K562 (cell line): Measurements from ENCODE around the gene CUX1. TPM values are rescaled to one million over a fixed set of nuclear protein-coding genes. Genes with fewer than 3 reads are reported as not detected.

Source experiments
- ATAC-seq: fragments of 200-7000 bp; cut with Tn5 transposase; 3 replicates; pipeline ENCODE4 v1.9.1; 2020; ENCODE audit warnings: moderate library complexity
- BruUV-seq: library from RNA; stranded (reverse); fragments of 400-500 nt; replicated peaks from 2 replicates; lab custom pipeline; 2021; lab: Mats Ljungman, UMichigan
- CTCF ChIA-PET: fragments of 300-600 bp; formaldehyde crosslinking; extraction: SDS; loops from one replicate; lab custom pipeline; 2021; ENCODE audit warnings: low intra/inter-chr PET ratio; lab: Yijun Ruan, JAX
- POLR2A ChIA-PET: fragments of 300-600, 350-650 bp; sonication (Branson Sonifier 250); formaldehyde crosslinking; extraction: SDS; loops from one replicate; lab custom pipeline; 2021; ENCODE audit warnings: antibody characterized with exemption, inconsistent platforms; lab: Yijun Ruan, JAX
- DNase-seq, 4 experiments: peaks; one replicate each; pipeline versions ENCODE4 v3.0.0 to v3.0.0-alpha.2; 2011 to 2018; ENCODE audit warnings: low spot score in 3 of 4, mixed read lengths in 3 of 4; ENCODE audit errors: extremely low read depth in 1 of 4
- FAIRE-seq: peaks from 2 replicates; lab custom pipeline; 2011; peaks lifted over from hg19 to GRCh38; lab: Jason Lieb, UNC
- H2AFZ ChIP-seq: 2 replicates; pipeline ENCODE4 v1.6.0; 2011; ENCODE audit warnings: low read depth, low read length, control low read depth, inconsistent platforms
- H3K27ac ChIP-seq: fragments of 200-600 bp; 3 replicates; pipeline ENCODE4 v1.8.0; 2011; ENCODE audit warnings: low read depth, mild to moderate bottlenecking, control low read depth, inconsistent platforms, low read length, moderate library complexity, mixed read lengths; ENCODE audit errors: extremely low read depth
- H3K27me3 ChIP-seq, 2 experiments: fragments of 300-600 bp in 1 of 2; 2 replicates in 1 of 2; 3 replicates in 1 of 2; pipeline versions ENCODE4 v1.6.0 to v1.8.0; 2011; ENCODE audit warnings: inconsistent platforms in 2 of 2, low read length in 2 of 2, mild to moderate bottlenecking in 1 of 2, mixed read lengths in 1 of 2, moderate library complexity in 1 of 2; ENCODE audit not compliant: control insufficient read depth in 2 of 2, insufficient read depth in 2 of 2
- H3K36me3 ChIP-seq: fragments of 300-600 bp; 3 replicates; pipeline ENCODE4 v1.8.0; 2011; ENCODE audit warnings: mild to moderate bottlenecking, low read length, inconsistent platforms; ENCODE audit not compliant: control insufficient read depth, insufficient read depth
- H3K4me1 ChIP-seq, 2 experiments: fragments of 200-600 bp in 1 of 2; replicated peaks in 1 of 2; 2 replicates in 1 of 2; 3 replicates in 1 of 2; pipeline versions ENCODE4 v1.5.1 to v1.8.0; 2011; ENCODE audit warnings: inconsistent platforms in 2 of 2, low read length in 2 of 2, mild to moderate bottlenecking in 1 of 2, mixed read lengths in 1 of 2, moderate library complexity in 1 of 2; ENCODE audit not compliant: control insufficient read depth in 2 of 2, insufficient read depth in 2 of 2
- H3K4me2 ChIP-seq: 2 replicates; pipeline ENCODE4 v1.6.1; 2011; ENCODE audit warnings: low read length, control low read depth, inconsistent platforms, mixed read lengths; ENCODE audit not compliant: insufficient read depth
- H3K4me3 ChIP-seq: fragments of 200-600 bp; sonication (generic), shearing (Covaris generic); 2 replicates; pipeline ENCODE4 v1.5.1; 2016; ENCODE audit warnings: control low read depth, inconsistent platforms
- H3K79me2 ChIP-seq: fragments of 200-600 bp; 3 replicates; pipeline ENCODE4 v1.8.0; 2011; ENCODE audit warnings: low read length, inconsistent platforms; ENCODE audit not compliant: control insufficient read depth, insufficient read depth
- H3K9ac ChIP-seq, 2 experiments: 2 replicates each; pipeline versions ENCODE4 v1.6.0 to v1.6.1; 2011; ENCODE audit warnings: low read depth in 2 of 2, low read length in 2 of 2, control low read depth in 1 of 2, inconsistent platforms in 1 of 2, mild to moderate bottlenecking in 1 of 2, mixed read lengths in 1 of 2; ENCODE audit not compliant: insufficient read depth in 1 of 2
- H3K9me1 ChIP-seq: one replicate; pipeline ENCODE4 v1.6.0; 2011; ENCODE audit warnings: inconsistent platforms, mild to moderate bottlenecking, low read length, moderate library complexity; ENCODE audit not compliant: control insufficient read depth, insufficient read depth
- H3K9me3 ChIP-seq: replicated peaks from 2 replicates; pipeline ENCODE4 v1.5.1; 2011; ENCODE audit warnings: low read depth, low read length, inconsistent platforms; ENCODE audit not compliant: control insufficient read depth, insufficient read depth
- H4K20me1 ChIP-seq: replicated peaks from 2 replicates; pipeline ENCODE4 v1.6.1; 2011; ENCODE audit warnings: low read length, inconsistent platforms, mixed read lengths; ENCODE audit not compliant: control insufficient read depth, insufficient read depth
- BRCA1 ChIP-seq, 2 experiments: fragments of 450-650 bp in 1 of 2; sonication (generic) in 1 of 2; formaldehyde crosslinking in 1 of 2; IDR thresholded peaks; 2 replicates each; pipeline versions ENCODE4 v1.5.0 to v1.6.1; 2017 to 2020; ENCODE audit warnings: mild to moderate bottlenecking in 1 of 2, missing genetic modification reagents in 1 of 2
- EP400 ChIP-seq: fragments of 450-650 bp; IDR thresholded peaks from 2 replicates; pipeline ENCODE4 v1.6.1; 2017; ENCODE audit warnings: antibody characterized with exemption, mild to moderate bottlenecking, moderate library complexity
- FOXK1 ChIP-seq: sonication (generic); formaldehyde crosslinking; IDR thresholded peaks from 2 replicates; pipeline ENCODE4 v1.8.0; 2022; ENCODE audit warnings: missing genetic modification reagents, mild to moderate bottlenecking, borderline replicate concordance
- FUS ChIP-seq: fragments of 200-400 bp; formaldehyde crosslinking; optimal IDR thresholded peaks from 2 replicates; pipeline ENCODE3; 2017; ENCODE audit warnings: low read depth, low read length
- NBN ChIP-seq: fragments of 450-650 bp; IDR thresholded peaks from 2 replicates; pipeline ENCODE4 v1.6.1; 2016; ENCODE audit warnings: low read depth, mild to moderate bottlenecking
- SMARCA5 ChIP-seq: fragments of 450-650 bp; IDR thresholded peaks from 2 replicates; pipeline ENCODE4 v1.6.1; 2016
- TCF7L2 ChIP-seq: fragments of 150-350 bp; IDR thresholded peaks from 2 replicates; pipeline ENCODE4 v1.6.1; 2016; ENCODE audit warnings: low read depth, mild to moderate bottlenecking, low read length, moderate library complexity
- TRIM28 ChIP-seq: fragments of 450-650 bp; IDR thresholded peaks from 2 replicates; pipeline ENCODE4 v1.6.1; 2017
- ZBTB11 ChIP-seq, 3 experiments: fragments of 200-800 bp in 1 of 3; fragments of 250-450 bp in 1 of 3; fragments of 450-650 bp in 1 of 3; sonication (Bioruptor Pico) in 1 of 3; sonication (Bioruptor generic) in 1 of 3; formaldehyde crosslinking in 1 of 3; IDR thresholded peaks; 2 replicates each; pipeline versions ENCODE4 v1.6.1 to v1.8.0; 2016 to 2022; ENCODE audit warnings: mild to moderate bottlenecking in 2 of 3, missing genetic modification characterization in 2 of 3, missing compliant biosample characterization in 1 of 3, moderate library complexity in 1 of 3
- ZHX1 ChIP-seq: fragments of 150-350 bp; conservative IDR thresholded peaks from 2 replicates; pipeline ENCODE4 v1.6.1; 2014; ENCODE audit warnings: low read length
- ZNF347 ChIP-seq: fragments of 450-650 bp; formaldehyde crosslinking; IDR thresholded peaks from 2 replicates; pipeline ENCODE4 v1.4.0; 2020; ENCODE audit warnings: low read depth, mild to moderate bottlenecking, moderate library complexity
- ZNF584 ChIP-seq: fragments of 200-800 bp; sonication (Bioruptor generic); IDR thresholded peaks from 2 replicates; pipeline ENCODE4 v1.6.1; 2016; ENCODE audit warnings: low read depth, mild to moderate bottlenecking, missing genetic modification characterization, missing compliant biosample characterization
- ZNF586 ChIP-seq: fragments of 450-650 bp; formaldehyde crosslinking; conservative IDR thresholded peaks from 2 replicates; pipeline ENCODE4 v1.4.0; 2020; ENCODE audit warnings: mild to moderate bottlenecking, moderate library complexity
- ZNF589 ChIP-seq: fragments of 200-800 bp; sonication (Bioruptor generic); IDR thresholded peaks from 2 replicates; pipeline ENCODE4 v1.6.1; 2016; ENCODE audit warnings: low read depth, missing genetic modification characterization, missing compliant biosample characterization
- ZNF644 ChIP-seq: fragments of 200-800 bp; sonication (Bioruptor generic); IDR thresholded peaks from 2 replicates; pipeline ENCODE4 v1.6.1; 2016; ENCODE audit warnings: low read depth, missing genetic modification characterization, missing compliant biosample characterization
- WGBS: fragments of 100-300 bp; shearing (Covaris generic); methylation state at CpG from one replicate; pipeline ENCODE4 v1.1.6; 2016; ENCODE audit warnings: low coverage, mixed read lengths; ENCODE audit not compliant: insufficient coverage; ENCODE audit errors: missing lambda C conversion rate; 5-methylcytosine and 5-hydroxymethylcytosine counted together
- in situ Hi-C: fragments of 300-500 bp; cut with MboI; formaldehyde crosslinking; loops from 4 replicates; pipeline ENCODE4 v1.15.0; 2018; ENCODE audit warnings: inconsistent platforms, mixed read lengths
- intact Hi-C: fragments of 100-400 bp; cut with micrococcal nuclease; formaldehyde crosslinking; loops from 2 replicates; pipeline ENCODE4 v1.14.2; 2022
- polyA plus RNA-seq, 8 experiments: library from polyadenylated mRNA; depleted of rRNA in 4 of 8; stranded (reverse) in 5 of 8; unstranded in 3 of 8; fragments of >200 nt; fragmentation: Nextera tagmentation in 2 of 8; fragmentation: Illumina TruSeq in 1 of 8; extraction: Ambion mirVana in 2 of 8; extraction: Trizol in 1 of 8; gene quantifications; 2 replicates each; pipeline versions ENCODE4 v1.2.1 to v1.2.3, GENCODE V29; 2011 to 2014; ENCODE audit warnings: inconsistent platforms in 1 of 8, missing spikeins in 1 of 8
- total RNA-seq, 7 experiments: library from RNA; depleted of rRNA in 6 of 7; stranded (reverse); fragments of >200 nt in 6 of 7; fragmentation: Illumina TruSeq in 2 of 7; extraction: Trizol in 2 of 7; gene quantifications; 2 replicates each; pipeline versions ENCODE4 v1.2.1 to v1.2.3, GENCODE V29; 2011 to 2021; ENCODE audit warnings: low replicate concordance in 1 of 7

Gene CUX1
- total and polyA plus RNA-seq, 9 of the 15 experiments (the other 6 are each of a cell fraction or from before 2014, with no cell fraction given), result 3.6 to 55.3 (median 25.2) TPM

GRCh38 chr7:102094316-102094650 is 276.9 kb downstream of the CUX1 start:
- H3K27me3 ChIP-seq, result no peaks in the 10 kb centered on the region
- no peak overlapping the region for H3K27ac ChIP-seq
- no peaks in the 10 kb centered on the region for H3K79me2 ChIP-seq
- in situ Hi-C loops (no loop called here), intact Hi-C loops (no loop called here)
- H3K9ac ChIP-seq, result no peak overlapping the region
- H3K4me2 ChIP-seq, result no peak overlapping the region
- H2AFZ ChIP-seq, result no peak overlapping the region
- WGBS, result 93% methylated on average over 4 of the region's 4 CpGs
- ChIA-PET POLR2A (interaction anchor here (1.1 kb wide), 1 partner anchor 10 kb away, joined by 8 read pairs; no protein-coding TSS in a partner anchor), CTCF (no interaction called here)
- ATAC-seq (no peak), FAIRE-seq (no peak), DNase-seq (no peak)
- H4K20me1 ChIP-seq, result 0 out of 2 replicates have a peak, but pooled peaks cover 4% of the 10 kb centered on the region
- H3K9me1 ChIP-seq, result no peaks in the 10 kb centered on the region
- no peak overlapping the region for H3K4me3 ChIP-seq
- H3K9me3 ChIP-seq, result no peaks in the 10 kb centered on the region
- H3K36me3 ChIP-seq, result peaks cover 8% of the 10 kb centered on the region; the same call in 2 of the 3 replicates
- no TSS peak for BruUV-seq
- peaks cover 0 to 3% of the 10 kb centered on the region in 2 experiments; a peak in 1 of 5 replicates for H3K4me1 ChIP-seq
- TF ChIP-seq FOXK1 (CRISPR knock-in tag) (no peak), SMARCA5 (no peak), ZNF589 (no peak), TRIM28 (no peak), FUS (no peak), ZNF644 (no peak), ZBTB11 (CRISPR knock-in tag; IDR thresholded peaks at IDR 0.05) (no peak), ZNF347 (no peak), ZNF586 (CRISPR knock-in tag) (no peak), EP400 (no peak), ZHX1 (no peak), NBN (no peak), BRCA1 (IDR thresholded peaks at IDR 0.05) (no peak), BRCA1 (CRISPR knock-in tag; IDR thresholded peaks at IDR 0.05) (no peak), ZNF584 (CRISPR knock-in tag) (no peak), TCF7L2 (no peak)
